GM18861 (cell line): Measurements from ENCODE around the gene PAPSS2.
A peak's percentile ranks its signal among the peaks of the same experiment; 100 is the strongest.
"Not testable (repeated sequence)": the region's sequence is repeated elsewhere in the genome, so short reads cannot be mapped to it uniquely, and the experiment has no call there.

ENCODE experiments used
- ATAC-seq: cut with Tn5 transposase; IDR thresholded peaks from one replicate; pipeline ENCODE4 v1.9.1; 2021; ENCODE audit not compliant: unreplicated experiment

The PAPSS2 gene

DNA sequence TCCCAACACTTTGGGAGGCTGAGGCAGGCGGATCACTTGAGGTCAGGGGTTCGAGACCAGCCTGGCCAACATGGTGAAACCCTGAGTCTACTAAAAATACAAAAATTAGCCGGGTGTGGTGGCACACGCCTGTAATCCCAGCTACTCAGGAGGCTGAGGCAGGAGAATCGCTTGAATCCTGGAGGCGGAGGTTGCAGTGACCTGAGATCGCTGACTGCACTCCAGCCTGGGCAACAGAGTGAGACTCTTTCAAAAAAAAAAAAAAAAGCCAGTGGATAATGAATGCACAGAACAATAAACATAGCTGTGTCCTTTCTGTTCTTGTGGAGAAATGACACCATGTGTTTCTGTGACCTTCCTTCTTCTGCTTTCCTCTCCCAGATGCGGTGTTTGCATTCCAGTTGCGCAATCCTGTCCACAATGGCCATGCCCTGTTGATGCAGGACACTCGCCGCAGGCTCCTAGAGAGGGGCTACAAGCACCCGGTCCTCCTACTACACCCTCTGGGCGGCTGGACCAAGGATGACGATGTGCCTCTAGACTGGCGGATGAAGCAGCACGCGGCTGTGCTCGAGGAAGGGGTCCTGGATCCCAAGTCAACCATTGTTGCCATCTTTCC lies 83.4 kb downstream of the PAPSS2 start:
- not testable (repeated sequence) for ATAC-seq

DNA sequence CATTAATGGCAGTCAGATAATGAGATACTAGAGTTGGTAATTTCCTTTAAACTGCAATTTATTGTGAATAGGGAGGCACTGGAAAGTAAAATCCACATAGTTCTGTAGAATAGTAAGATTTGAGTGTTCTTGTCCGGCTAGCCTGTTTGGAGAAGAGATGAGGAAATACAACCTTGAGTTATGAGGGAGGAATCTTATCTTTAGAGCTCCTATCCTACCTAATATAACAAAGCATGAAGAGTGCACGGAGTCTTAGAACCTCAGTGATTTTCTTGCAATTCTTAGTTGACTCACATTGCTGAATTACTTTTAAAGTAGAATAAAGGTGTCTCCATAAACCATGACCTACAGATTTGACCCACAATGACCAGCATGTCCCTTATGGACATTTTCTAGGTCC lies 84.9 kb downstream of the PAPSS2 start:
- no peak for ATAC-seq

DNA sequence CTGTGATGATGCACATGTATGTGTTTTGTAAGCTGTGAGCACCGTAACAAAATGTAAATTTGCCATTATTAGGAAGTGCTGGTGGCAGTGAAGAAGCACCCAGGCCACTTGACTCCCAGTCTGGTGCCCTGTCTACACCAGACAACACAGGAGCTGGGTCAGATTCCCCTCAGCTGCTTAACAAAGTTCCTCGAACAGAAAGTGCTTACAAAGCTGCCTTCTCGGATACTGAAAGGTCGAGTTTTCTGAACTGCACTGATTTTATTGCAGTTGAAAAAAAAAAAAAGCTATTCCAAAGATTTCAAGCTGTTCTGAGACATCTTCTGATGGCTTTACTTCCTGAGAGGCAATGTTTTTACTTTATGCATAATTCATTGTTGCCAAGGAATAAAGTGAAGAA lies 87.2 kb downstream of the PAPSS2 start:
- ATAC-seq = no peak

DNA sequence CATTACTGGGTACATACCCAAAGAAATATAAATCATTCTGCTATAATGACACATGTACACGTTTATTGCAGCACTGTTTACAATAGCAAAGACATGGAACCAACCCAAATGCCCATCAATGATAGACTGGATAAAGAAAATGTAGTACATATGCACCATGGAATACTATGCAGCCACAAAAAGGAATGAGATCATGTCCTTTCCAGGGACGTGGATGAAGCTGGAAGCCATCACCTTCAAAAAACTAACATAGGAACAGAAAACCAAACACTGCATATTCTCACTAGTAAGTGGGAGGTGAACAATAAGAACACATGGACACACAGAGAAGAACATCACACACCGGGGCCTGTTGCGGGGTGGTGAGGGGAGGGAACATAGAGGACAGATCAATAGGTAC lies 88.6 kb downstream of the PAPSS2 start:
- ATAC-seq = not testable (repeated sequence)

DNA sequence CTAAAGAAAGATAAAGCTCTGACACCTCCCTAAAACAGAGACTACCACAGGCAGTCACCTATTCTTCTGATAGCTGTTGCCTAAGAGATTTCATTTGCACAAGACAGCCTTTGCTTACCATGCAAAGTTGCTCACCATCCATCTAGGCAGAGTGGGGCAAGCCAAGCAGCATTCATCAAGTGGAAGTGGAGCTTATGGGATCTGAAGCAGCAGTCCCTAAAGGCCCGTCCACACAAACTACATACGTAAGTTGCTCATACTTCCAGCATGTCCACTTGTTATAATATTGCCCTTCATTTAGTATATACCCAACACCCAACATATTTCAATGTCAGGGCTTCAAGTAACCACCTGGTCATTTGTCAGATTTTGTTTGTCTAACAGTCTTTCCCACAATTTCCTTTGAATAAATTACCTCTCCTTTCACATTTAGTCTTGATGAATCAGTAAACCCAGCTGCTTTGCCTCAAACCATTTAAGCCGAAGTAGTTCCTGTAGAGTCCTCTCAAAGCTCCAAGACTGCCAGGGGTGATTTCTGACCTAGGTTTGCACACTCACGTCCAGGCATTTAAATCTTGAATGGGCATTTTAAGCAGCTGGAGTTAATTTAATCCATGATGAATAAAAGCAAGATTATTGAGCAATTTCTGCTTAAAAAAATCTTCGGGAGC lies 90.5 kb downstream of the PAPSS2 start:
- ATAC-seq = no peak

DNA sequence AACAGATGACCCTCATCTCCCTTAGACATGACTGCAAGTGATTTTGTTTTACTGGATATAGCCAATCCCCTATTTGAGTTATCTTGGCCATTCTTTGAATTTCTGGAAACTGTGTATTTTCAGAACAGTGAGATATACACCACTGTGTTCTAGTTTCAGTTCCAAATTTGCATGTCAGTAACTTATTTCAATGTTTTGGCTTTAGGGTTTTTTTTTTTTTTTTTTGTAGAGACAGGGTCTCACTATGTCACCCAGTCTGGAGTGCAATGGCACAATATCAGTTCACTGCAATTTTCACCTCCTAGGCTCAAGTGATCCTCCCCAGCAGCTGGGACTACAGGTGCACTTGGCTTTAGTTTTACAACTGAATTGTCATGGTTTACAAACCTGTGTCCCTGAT lies 91.1 kb downstream of the PAPSS2 start:
- peak; percentile 49 for ATAC-seq

DNA sequence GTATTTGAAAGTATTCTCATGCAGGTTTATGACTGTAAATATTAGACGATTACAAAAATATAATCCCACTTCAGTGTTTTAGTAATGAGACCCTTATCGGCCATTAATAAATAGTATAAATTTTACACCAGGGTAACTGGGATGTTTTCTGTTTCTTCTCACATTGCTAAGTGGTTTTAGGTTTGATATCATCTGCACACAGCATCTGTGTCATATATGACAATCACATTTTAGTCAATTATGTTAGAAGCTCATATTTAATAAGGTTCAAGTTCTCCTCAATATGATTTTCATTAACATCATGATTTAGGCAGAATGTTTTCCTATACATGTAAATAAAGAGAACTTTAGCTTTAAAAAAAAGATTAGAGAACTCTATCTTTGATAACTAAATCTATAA lies 91.6 kb downstream of the PAPSS2 start:
- no peak for ATAC-seq

DNA sequence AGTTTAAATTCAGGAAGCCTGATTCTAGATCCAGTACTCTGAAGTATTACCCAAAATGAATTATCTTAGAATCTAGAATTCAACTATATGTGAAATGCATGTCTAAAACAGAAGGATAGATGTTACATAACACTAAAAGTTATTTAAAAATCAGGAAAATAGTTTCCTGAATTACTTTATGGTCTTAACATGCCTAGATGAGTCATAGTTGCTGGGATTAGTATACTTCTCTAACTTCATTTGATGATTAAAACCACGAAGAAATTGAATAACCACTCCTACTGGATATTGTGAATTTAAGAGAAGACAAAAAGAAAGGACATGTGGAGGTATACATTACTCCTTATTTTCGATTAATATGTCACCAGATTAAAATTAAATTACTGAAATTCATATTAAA lies 92.9 kb downstream of the PAPSS2 start:
- ATAC-seq = no peak

DNA sequence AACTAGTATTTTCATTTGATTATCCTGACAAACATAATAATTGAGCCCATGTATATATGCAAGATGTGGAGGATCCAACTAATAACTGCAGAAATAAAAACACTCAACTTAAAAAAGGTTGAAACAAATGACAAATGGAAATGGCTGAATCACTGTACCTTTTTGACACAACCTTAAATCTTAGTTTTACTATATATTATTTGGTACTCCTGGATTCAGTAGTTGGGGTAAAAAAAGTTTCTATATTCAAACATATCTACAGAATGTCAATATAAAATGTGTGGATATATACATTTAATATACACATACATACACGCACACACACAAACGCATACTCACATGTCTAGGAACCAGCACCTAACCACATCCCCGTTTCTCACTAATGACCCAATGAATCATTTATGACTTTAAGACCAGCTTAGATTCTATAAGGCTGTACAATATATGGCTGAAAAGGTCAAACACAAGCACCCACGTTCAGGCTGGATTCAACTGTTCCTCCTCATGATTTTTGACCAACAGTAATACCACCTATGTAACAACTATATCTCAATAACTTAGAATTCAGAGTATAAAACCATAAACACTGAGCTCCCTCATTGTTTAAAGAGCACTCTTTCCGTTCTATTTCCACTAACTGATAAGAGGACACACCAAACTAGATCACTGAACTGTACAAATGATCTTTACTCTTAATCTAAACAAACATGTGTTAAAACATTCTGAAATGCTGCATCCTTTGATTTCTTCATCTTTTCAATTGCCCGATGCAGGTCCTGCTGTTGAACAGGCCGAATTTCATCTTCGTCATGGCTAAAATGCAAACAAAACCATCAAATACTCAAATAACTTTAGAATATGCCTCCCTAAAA lies 94.6 kb downstream of the PAPSS2 start:
- ATAC-seq = no peak

DNA sequence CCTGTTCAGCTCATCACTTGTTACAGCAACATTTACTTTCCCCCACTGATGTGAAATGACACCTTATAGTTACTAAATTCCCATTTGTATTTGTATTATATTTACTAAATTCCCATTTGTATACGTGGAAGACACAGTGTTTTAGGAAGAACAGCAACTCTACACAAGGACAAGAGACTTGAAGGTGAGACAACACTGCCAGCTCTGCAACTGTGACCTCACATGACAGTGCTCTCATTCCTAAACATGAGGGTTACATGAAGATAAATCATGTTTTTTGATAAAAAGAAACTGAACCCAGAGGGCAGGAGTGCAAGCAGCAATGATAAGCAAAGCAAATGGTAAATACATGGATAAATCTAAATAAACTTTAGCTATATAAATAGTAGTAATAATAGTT lies 98.0 kb downstream of the PAPSS2 start:
- ATAC-seq = no peak

DNA sequence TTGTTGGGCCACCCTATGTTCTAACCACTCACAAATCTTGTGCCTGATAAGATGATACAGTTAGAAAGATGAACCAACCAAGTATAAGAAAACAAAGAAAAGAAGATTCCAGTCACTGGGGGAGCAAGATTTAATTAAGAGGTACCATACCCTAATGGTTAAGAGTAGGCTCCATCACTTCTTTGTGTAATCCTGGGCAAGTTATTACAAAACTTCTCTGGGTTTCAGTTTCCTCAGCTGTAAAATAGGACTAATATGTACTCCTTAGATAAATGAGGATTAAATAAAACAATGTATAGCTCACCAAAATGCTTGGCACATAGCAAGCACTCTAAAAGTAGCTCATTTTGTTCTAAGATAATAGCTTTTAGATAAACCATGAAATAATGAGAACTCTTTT lies 99.9 kb downstream of the PAPSS2 start:
- no peak for ATAC-seq

DNA sequence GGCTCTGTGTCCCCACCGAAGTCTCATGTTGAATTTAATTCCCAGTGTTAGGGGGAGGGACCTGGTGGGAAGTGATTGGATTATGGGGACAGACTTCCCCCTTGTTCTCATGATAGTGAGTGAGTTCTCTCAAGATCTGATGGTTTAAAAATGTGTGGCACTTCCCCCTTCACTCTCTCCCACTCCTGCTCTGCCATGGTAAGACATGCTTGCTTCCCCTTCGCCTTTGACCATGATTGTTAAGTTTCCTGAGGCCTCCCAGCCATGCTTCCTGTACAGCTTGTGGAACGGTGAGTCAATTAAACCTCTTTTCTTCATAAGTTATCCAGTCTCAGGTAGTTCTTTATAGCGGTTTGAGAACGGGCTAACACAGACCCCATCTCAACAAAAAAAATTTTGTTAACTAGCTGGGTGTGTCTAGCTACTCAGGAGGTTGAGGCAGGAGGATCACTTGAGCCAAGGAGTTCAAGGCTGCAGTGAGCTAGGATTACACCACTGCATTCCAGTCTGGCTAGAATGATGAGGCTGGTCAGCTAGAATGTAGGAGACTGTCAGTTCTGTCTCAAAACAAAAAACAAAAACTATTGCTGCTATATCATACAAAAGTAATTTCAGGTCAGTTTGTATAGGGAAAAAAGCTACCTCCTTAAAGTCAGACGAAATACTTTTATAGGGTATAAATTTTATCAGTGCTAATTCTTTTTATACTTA lies 100.7 kb downstream of the PAPSS2 start:
- ATAC-seq = no peak

DNA sequence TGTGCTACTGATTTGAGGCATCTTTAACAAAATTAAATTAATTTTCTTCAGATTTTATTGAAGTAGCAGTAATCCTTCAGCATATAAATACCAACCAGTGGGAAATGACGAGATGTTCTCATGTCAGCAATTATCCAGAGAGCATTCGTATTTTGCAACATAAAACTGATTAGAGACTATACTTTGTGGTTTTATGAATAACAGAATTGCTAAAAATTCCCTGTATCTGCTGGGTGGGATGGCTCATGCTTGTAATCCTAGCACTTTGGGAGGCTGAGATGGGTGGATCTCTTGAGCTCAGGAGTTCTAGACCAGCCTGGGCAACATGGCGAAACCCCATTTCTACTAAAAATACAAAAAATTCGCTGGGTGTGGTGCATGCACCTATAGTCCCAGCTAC lies 101.5 kb downstream of the PAPSS2 start:
- no peak for ATAC-seq

DNA sequence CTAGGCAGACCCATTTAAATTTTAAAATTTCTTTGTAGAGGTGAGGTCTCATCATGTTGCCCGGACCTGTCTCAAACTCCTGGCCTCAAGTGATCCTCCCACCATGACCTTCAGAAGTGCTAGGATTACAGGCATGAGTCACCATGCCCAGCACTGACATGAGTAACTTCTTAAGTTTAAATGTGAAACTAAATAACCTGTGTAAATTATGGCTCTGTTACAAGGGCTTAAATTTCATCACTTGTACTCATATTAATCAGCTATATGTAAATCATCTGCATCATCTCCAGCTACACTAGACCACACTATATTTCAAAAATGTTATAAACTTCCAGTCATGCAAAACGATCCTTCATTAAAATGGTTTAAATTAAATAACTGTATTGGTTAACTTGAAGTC lies 102.2 kb downstream of the PAPSS2 start:
- ATAC-seq = peak; percentile 85

DNA sequence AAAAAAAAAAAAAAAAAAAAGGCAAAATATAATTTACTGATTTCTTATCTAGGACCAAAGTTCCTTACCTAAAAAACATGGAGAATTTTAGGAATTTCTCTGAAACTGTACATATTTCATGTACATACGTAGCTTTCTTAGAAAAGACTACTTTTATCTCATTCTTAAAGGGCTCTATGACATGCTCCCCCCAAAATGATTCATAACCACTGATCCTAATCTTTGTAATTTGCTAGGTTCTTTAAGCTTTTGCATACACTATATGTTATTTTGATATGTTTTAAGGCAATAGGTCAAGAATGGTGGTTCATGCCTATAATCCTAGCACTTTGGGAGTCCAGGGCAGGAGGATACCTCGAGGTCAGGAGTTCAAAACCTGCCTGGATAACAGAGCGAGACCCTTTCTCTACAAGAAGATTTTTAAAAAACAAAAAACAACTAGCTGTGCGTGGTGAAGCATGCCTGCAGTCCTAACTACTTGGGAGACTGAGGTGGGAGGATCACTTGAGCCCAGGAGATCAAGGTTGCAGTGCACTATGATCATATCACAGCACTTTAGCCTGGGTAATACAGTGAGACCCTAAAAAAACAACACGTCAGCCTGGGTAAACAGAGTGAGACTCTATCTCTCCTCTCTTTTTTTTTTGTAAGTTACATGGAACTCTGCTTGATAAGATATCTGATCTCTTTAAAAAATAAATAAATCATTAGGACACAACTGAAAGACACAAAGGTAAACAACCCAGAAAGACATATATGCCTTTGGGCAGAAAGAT lies 103.6 kb downstream of the PAPSS2 start:
- ATAC-seq = no peak

DNA sequence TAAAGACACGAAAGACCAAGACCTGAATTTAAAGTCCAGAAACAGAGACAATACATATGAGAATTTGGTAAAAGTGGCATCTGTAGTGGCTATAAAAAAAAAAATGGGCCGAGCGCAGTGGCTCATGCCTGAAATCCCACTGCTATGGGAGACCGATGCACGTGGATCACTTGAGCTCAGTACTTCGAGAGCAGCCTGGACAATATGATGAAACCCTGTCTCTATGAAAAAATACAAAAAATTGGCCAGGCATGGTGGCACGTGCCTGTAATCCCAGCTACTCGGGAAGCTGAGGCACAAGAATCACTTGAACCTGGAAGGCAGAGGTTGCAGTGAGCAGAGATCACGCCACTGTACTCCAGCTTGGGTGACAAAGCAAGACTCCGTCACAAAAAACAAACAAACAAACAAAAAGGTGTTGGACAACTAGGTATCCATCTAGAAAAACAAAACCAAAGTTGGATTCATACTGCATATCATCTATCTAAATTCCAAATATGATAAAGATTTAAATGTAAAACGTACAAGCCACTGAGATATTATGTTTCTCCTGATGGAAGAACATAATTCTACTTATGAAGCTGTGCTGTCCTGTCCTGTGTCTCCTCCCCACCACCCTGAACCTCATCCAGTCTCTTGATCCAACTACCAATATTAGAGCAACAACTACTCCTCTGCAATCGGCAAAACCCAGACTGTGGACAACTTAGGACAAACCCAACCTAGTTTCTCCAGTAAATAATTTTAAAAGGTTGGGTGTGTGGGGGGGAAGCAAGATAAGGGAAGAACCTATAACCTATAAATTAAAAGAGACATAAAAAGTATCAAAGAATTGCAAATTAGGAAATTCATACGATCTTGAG lies 104.6 kb downstream of the PAPSS2 start:
- ATAC-seq = no peak

DNA sequence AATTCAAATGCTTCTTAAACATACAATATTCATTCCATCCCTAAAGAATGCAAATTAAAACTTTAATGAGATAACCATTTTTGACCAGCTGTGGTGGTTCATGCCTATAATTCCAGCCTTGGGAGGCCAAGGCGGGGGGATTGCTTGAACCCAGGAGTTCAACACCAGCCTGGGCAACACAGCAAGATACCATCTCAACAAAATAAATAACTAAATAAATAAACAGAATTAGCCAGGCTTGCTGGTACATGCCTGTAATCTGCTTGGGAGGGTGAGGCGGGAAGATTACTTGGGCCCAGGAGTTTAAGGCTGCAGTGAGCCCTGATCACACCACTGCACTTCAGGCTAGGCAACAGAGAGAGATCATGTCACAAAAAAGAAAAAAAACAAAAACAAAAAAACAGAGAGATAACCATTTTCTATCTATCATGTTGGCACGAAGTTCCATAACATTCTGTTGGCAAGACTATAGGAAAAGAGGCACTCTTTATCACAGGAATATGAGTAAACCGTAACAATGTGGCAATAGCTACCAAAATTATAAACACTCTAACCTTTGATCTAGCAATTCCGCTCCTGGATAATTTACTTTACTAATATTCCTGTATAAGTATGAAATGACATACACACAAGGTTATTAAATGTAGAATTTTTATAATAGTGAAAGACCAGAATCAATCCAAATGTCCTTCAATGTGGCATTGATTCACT lies 106.1 kb downstream of the PAPSS2 start:
- ATAC-seq = no peak

DNA sequence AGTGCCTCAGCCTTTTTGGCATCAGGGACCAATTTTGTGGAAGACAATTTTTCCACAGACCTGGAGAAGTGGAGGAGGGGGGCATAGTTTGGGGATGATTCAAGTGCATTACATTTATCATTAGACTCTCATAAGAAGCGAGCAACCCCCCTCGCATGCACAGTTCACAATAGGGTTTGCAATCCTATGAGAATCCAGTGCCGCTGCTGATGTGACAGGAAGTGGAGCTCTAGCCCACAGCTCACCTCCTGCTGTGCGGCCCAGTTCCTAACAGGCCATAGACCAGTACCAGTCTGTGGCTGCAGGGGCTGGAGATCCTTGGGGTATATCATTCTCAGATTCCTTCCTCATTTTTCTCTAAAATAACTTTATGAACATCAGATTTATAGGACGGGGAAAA lies 107.6 kb downstream of the PAPSS2 start:
- no peak for ATAC-seq

DNA sequence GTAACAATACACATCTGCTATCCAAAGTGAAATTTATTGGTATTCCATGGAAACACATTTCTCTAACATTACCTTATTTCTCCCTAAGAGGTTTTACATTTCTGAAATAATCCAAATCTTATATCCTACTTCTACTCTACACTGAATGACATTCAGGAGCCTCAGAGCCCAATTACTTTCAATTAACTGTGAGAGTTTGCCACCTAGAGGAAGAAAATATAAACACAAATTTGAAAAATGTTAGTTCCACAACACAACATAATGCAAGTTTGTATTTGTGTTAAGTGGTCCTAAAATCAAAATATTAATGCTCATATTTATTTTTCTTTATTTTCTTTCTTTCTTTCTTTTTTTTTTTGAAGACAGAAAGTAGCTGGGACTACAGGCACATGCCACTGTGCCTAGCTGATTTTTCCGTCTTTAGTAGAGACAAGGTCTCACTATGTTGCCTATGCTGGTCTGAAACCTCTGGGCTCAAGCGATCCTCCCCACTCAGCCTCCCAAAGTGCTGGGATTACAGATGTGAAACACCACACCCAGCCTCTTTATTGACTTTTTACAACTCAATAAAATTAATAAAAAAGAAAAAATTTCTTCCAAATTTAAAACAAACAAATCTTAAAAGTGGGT lies 112.3 kb downstream of the PAPSS2 start:
- ATAC-seq = no peak
